IMR-90 (cell line): ENCODE data around the gene POGLUT2. TPM values are rescaled to one million over a fixed set of nuclear protein-coding genes. Genes with fewer than 3 reads are reported as not detected.

Experiments
- ATAC-seq: fragments of 200-7000 bp; cut with Tn5 transposase; 2 replicates; pipeline ENCODE4 v1.9.1; 2020; ENCODE audit warnings: low read depth, mild to moderate bottlenecking, moderate library complexity
- BruUV-seq: library from RNA; stranded (reverse); fragments of 400-500 nt; replicated peaks from 2 replicates; lab custom pipeline; 2021; lab: Mats Ljungman, UMichigan
- CTCF ChIA-PET: fragments of 300-600 bp; formaldehyde crosslinking; extraction: SDS; loops from one replicate; lab custom pipeline; 2021; ENCODE audit warnings: antibody characterized with exemption; lab: Yijun Ruan, JAX
- POLR2A ChIA-PET: fragments of 300-600 bp; sonication (Branson Sonifier 250); formaldehyde crosslinking; loops from one replicate; lab custom pipeline; 2022; ENCODE audit warnings: antibody characterized with exemption; ENCODE audit not compliant: unreplicated experiment; lab: Charles Lee
- DNase-seq: peaks from one replicate; pipeline ENCODE4 v3.0.0; 2013
- H2AFZ ChIP-seq: replicated peaks from 2 replicates; pipeline ENCODE3; 2013; ENCODE audit warnings: low read length, mild to moderate bottlenecking; ENCODE audit not compliant: poor library complexity
- H2AK5ac ChIP-seq: 2 replicates; pipeline ENCODE4 v1.6.1; 2013; ENCODE audit warnings: low read depth, low read length, inconsistent platforms
- H2AK9ac ChIP-seq: replicated peaks from 2 replicates; pipeline ENCODE3; 2013; ENCODE audit warnings: mild to moderate bottlenecking, low read depth, low read length, moderate library complexity; ENCODE audit not compliant: poor library complexity
- H2BK120ac ChIP-seq: 2 replicates; pipeline ENCODE4 v1.6.1; 2013; ENCODE audit warnings: low read depth, low read length, inconsistent platforms
- H2BK15ac ChIP-seq: 3 replicates; pipeline ENCODE4 v1.6.1; 2013; ENCODE audit warnings: low read depth, low read length, inconsistent platforms
- H2BK20ac ChIP-seq: 2 replicates; pipeline ENCODE4 v1.6.1; 2013; ENCODE audit warnings: low read depth, mild to moderate bottlenecking, inconsistent platforms, low read length, moderate library complexity
- H2BK5ac ChIP-seq: 2 replicates; pipeline ENCODE4 v1.6.1; 2013; ENCODE audit warnings: mild to moderate bottlenecking, low read depth, low read length, inconsistent platforms; ENCODE audit not compliant: poor library complexity, severe bottlenecking
- H3K14ac ChIP-seq: replicated peaks from 2 replicates; pipeline ENCODE4 v1.6.1; 2013; ENCODE audit warnings: low read depth, low read length, inconsistent platforms
- H3K18ac ChIP-seq: 2 replicates; pipeline ENCODE4 v1.6.1; 2013; ENCODE audit warnings: low read depth, low read length, control low read depth
- H3K23ac ChIP-seq: 2 replicates; pipeline ENCODE4 v1.6.1; 2013; ENCODE audit warnings: low read depth, low read length, inconsistent platforms
- H3K27ac ChIP-seq: 2 replicates; pipeline ENCODE4 v1.5.1; 2013; ENCODE audit warnings: mild to moderate bottlenecking, control low read depth, low read length; ENCODE audit not compliant: insufficient read depth
- H3K27me3 ChIP-seq: 2 replicates; pipeline ENCODE4 v1.6.1; 2013; ENCODE audit warnings: low read length; ENCODE audit not compliant: control insufficient read depth, insufficient read depth
- H3K36me3 ChIP-seq: 2 replicates; pipeline ENCODE4 v1.6.1; 2013; ENCODE audit warnings: low read length, mixed read lengths; ENCODE audit not compliant: control insufficient read depth, insufficient read depth
- H3K4ac ChIP-seq: 2 replicates; pipeline ENCODE4 v1.6.1; 2013; ENCODE audit warnings: low read depth, low read length, inconsistent platforms
- H3K4me1 ChIP-seq: 2 replicates; pipeline ENCODE4 v1.6.1; 2013; ENCODE audit warnings: low read length, mixed read lengths; ENCODE audit not compliant: control insufficient read depth, insufficient read depth
- H3K4me2 ChIP-seq: 2 replicates; pipeline ENCODE4 v1.6.1; 2013; ENCODE audit warnings: low read depth, mild to moderate bottlenecking, control low read depth, low read length, moderate library complexity
- H3K4me3 ChIP-seq: 2 replicates; pipeline ENCODE4 v1.5.1; 2013; ENCODE audit warnings: low read depth, mild to moderate bottlenecking, control low read depth, low read length, moderate library complexity; ENCODE audit not compliant: insufficient read depth
- H3K56ac ChIP-seq: 2 replicates; pipeline ENCODE4 v1.6.1; 2013; ENCODE audit warnings: low read length, inconsistent platforms; ENCODE audit not compliant: insufficient read depth; ENCODE audit errors: extremely low read depth
- H3K79me1 ChIP-seq, 2 experiments: 2 replicates each; pipeline ENCODE4 v1.6.1; 2013; ENCODE audit warnings: low read length in 2 of 2, inconsistent platforms in 1 of 2, low read depth in 1 of 2
- H3K9ac ChIP-seq: 2 replicates; pipeline ENCODE4 v1.6.1; 2013; ENCODE audit warnings: low read depth, low read length, control low read depth
- H3K9me1 ChIP-seq: 2 replicates; pipeline ENCODE4 v1.6.1; 2013; ENCODE audit warnings: low read length, inconsistent platforms; ENCODE audit not compliant: insufficient read depth
- H3K9me3 ChIP-seq: 2 replicates; pipeline ENCODE4 v1.6.1; 2013; ENCODE audit warnings: low read length; ENCODE audit not compliant: control insufficient read depth, insufficient read depth
- H4K20me1 ChIP-seq: 2 replicates; pipeline ENCODE4 v1.6.1; 2013; ENCODE audit warnings: low read length, inconsistent platforms; ENCODE audit not compliant: insufficient read depth
- H4K5ac ChIP-seq: 2 replicates; pipeline ENCODE4 v1.6.1; 2013; ENCODE audit warnings: mild to moderate bottlenecking, low read depth, low read length, control low read depth
- H4K8ac ChIP-seq, 2 experiments: 2 replicates each; pipeline ENCODE4 v1.6.1; 2013; ENCODE audit warnings: low read depth in 2 of 2, low read length in 2 of 2, control low read depth in 1 of 2, inconsistent platforms in 1 of 2
- H4K91ac ChIP-seq: 2 replicates; pipeline ENCODE4 v1.6.1; 2013; ENCODE audit warnings: low read depth, low read length, inconsistent platforms; ENCODE audit not compliant: insufficient read depth
- CHD1 ChIP-seq: IDR thresholded peaks from 2 replicates; pipeline ENCODE4 v1.6.1; 2012; ENCODE audit warnings: low read depth, low read length, improper control_type of control experiment
- FOS ChIP-seq: fragments of 150-350 bp; IDR thresholded peaks from 2 replicates; pipeline ENCODE4 v1.6.1; 2016; ENCODE audit warnings: low read depth, low read length
- MAFK ChIP-seq: IDR thresholded peaks from 2 replicates; pipeline ENCODE4 v1.6.1; 2012; ENCODE audit warnings: low read depth, low read length, improper control_type of control experiment
- MXI1 ChIP-seq: IDR thresholded peaks from 2 replicates; pipeline ENCODE4 v1.6.1; 2012; ENCODE audit warnings: low read depth, mild to moderate bottlenecking, low read length, moderate library complexity, borderline replicate concordance
- NFE2L2 ChIP-seq: fragments of 150-350 bp; IDR thresholded peaks from 2 replicates; pipeline ENCODE4 v1.6.1; 2016; ENCODE audit warnings: low read depth, mild to moderate bottlenecking, low read length
- RCOR1 ChIP-seq: IDR thresholded peaks from 2 replicates; pipeline ENCODE4 v1.6.1; 2012; ENCODE audit warnings: mild to moderate bottlenecking, low read length, improper control_type of control experiment; ENCODE audit not compliant: insufficient replicate concordance
- SMC3 ChIP-seq: fragments of 150-350 bp; IDR thresholded peaks from 2 replicates; pipeline ENCODE4 v1.6.1; 2016; ENCODE audit warnings: low read depth, mild to moderate bottlenecking, antibody characterized with exemption, low read length, moderate library complexity
- USF2 ChIP-seq: fragments of 150-350 bp; IDR thresholded peaks from 2 replicates; pipeline ENCODE4 v1.6.1; 2017; ENCODE audit warnings: mild to moderate bottlenecking, antibody characterized with exemption, low read length, low read depth
- WGBS, 2 experiments: methylation state at CpG; one replicate each; pipeline versions ENCODE4 v1.1.5 to v1.1.7; 2013; ENCODE audit warnings: missing lambda C conversion rate in 2 of 2; ENCODE audit not compliant: insufficient read length in 1 of 2; ENCODE audit errors: extremely low coverage in 2 of 2; 5-methylcytosine and 5-hydroxymethylcytosine counted together
- dilution Hi-C: fragments of 300-500 bp; cut with HindIII; formaldehyde crosslinking; loops from one replicate; pipeline ENCODE4 v1.14.3; 2018; ENCODE audit warnings: low sequenced_read_pairs; ENCODE audit not compliant: unreplicated experiment
- in situ Hi-C: fragments of 300-500 bp; cut with MboI; formaldehyde crosslinking; loops from 3 replicates; pipeline ENCODE4 v1.14.3; 2019; ENCODE audit warnings: low sequenced_read_pairs, inconsistent platforms, mixed read lengths
- intact Hi-C: fragments of 100-400 bp; cut with micrococcal nuclease; formaldehyde crosslinking; loops from 2 replicates; pipeline ENCODE4 v1.10.0; 2022
- polyA plus RNA-seq, 3 experiments: library from polyadenylated mRNA; depleted of rRNA; stranded (reverse); fragments of >200 nt; gene quantifications; 2 replicates each; pipeline ENCODE4 v1.2.3, GENCODE V29; 2012; ENCODE audit warnings: low replicate concordance in 1 of 3
- total RNA-seq: library from RNA; depleted of rRNA; stranded (reverse); fragments of >200 nt; gene quantifications from 2 replicates; pipeline ENCODE4 v1.2.3, GENCODE V29; 2012

The POGLUT2 gene
- total and polyA plus RNA-seq, 2 of the 4 experiments (the other 2 are of a cell fraction): 10.6 to 14.3 TPM

- Histone ChIP-seq H3K79me1 (no peaks in the 10 kb centered on the region), H3K23ac (no peak overlapping the region), H3K56ac (no peak overlapping the region), H3K9ac (no peak overlapping the region), H3K4me1 (no peaks in the 10 kb centered on the region), H3K27ac (no peak overlapping the region), H2BK5ac (no peak overlapping the region), H3K36me3 (no peaks in the 10 kb centered on the region), H2AFZ (no peak overlapping the region), H3K9me3 (no peaks in the 10 kb centered on the region), H2AK5ac (no peak overlapping the region), H4K8ac (no peak overlapping the region), H2BK20ac (no peak overlapping the region), H3K9me1 (no peaks in the 10 kb centered on the region), H3K4me3 (no peak overlapping the region), H4K91ac (no peak overlapping the region), H3K18ac (no peak overlapping the region), H4K20me1 (no peaks in the 10 kb centered on the region), H3K4ac (no peak overlapping the region), H2BK15ac (no peak overlapping the region), H3K27me3 (no peaks in the 10 kb centered on the region), H2BK120ac (no peak overlapping the region), H3K4me2 (no peak overlapping the region), H3K14ac (no peak overlapping the region), H4K5ac (no peak overlapping the region), H2AK9ac (no peak overlapping the region)
- intact Hi-C loops (no loop called here), dilution Hi-C loops (no loop called here), in situ Hi-C loops (no loop called here)
- ChIA-PET POLR2A (no interaction called here), CTCF (no interaction called here)
- TF ChIP-seq FOS (no peak), MAFK (no peak), USF2 (no peak), SMC3 (no peak), RCOR1 (no peak), NFE2L2 (no peak), MXI1 (no peak), CHD1 (no peak)
- ATAC-seq (no peak), DNase-seq (no peak)
- WGBS, 2 experiments: no CpG with 5 or more reads among the region's 3 CpGs
- BruUV-seq: no TSS peak
Observed at GRCh38 chr13:102751886-102752285, 46.9 kb downstream of the POGLUT2 start.
